ENCODE results near the gene PLK3. TPM values are rescaled to one million over a fixed set of nuclear protein-coding genes. Genes with fewer than 3 reads are reported as not detected.
A peak's percentile ranks its signal among the peaks of the same experiment; 100 is the strongest.

The PLK3 gene
- total RNA-seq, 1 experiment from 2014 or later = 4.9 TPM

DNA sequence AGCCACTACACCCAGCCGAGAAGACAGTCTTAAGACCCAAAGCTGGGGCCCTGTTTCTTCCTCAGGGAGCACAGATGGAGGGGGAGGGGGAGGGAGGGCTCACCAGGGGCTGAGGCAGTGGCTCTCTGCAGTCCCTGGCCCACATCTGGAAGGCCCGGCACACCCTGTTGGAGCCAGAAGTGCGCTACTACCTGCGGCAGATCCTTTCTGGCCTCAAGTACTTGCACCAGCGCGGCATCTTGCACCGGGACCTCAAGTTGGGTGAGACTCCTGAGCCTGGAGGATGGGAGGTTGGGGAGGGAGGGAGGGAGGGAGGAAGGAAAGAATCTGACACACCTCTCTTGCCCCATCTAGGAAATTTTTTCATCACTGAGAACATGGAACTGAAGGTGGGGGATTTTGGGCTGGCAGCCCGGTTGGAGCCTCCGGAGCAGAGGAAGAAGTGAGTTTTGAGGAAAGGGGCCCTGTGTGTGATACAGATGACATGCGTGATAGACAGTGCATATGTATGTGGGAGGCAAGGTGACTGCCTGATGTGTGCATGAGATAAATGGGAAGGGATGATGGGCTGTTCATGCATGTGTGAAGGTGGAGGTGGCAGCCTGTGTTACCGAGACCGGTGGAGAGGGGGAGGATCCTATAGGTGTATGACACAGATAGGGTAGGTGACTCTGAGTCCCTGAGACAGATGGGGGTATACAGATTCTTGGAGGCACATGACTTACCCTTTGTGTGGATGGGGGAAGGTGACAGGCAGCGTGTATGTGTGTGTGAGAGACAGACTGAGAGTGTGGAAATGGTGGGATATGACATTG is 1.5 kb downstream of the PLK3 start:
- peaks cover 18% of the 10 kb centered on the region for H3K36me3 ChIP-seq (replicated peaks; ENCODE audit: control insufficient read depth, insufficient read depth, low read length)

DNA sequence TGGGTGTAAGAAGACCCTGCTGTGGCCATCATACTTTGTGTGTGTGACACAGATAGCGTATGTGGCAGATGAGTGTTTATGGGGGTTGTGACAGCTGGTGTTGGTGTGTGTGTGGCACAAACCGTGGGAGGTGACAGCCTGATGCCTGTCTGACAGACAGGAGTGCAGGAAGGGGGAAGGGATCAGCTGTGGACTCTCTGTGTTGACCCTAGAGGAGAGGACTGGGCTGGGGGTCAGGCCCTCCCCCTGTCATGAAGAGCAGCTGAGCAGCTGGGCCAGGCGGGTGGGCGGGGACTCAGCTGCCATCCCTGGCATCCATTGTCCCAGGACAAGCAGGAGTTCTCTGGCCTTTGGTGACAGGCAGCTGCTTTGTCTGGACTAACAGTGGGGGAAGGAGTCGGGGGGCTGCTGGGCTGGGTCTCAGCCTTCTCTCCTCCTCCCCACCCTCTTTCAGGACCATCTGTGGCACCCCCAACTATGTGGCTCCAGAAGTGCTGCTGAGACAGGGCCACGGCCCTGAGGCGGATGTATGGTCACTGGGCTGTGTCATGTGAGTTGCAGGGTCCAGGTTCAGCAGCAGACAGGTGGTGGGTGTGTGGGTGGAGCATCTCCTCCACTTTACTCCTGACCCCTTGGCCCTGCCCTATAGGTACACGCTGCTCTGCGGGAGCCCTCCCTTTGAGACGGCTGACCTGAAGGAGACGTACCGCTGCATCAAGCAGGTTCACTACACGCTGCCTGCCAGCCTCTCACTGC is 2.3 kb downstream of the PLK3 start:
- H3K27me3 ChIP-seq (ENCODE audit: control insufficient read depth, insufficient read depth, low read length) = peaks cover 6% of the 10 kb centered on the region; the same call in 1 of the 2 replicates
- peaks cover 18% of the 10 kb centered on the region for H3K36me3 ChIP-seq (replicated peaks; ENCODE audit: control insufficient read depth, insufficient read depth, low read length)
- no peak overlapping the region for H3K4me3 ChIP-seq (ENCODE audit: insufficient read depth, low read depth, low read length)
- peak; percentile 43 for DNase-seq

More for the DNA sequence above, 1.5 kb downstream of the PLK3 start:
- H3K4me3 ChIP-seq (ENCODE audit: insufficient read depth, low read depth, low read length) = no peak overlapping the region
- H3K27me3 ChIP-seq (ENCODE audit: control insufficient read depth, insufficient read depth, low read length) = peaks cover 6% of the 10 kb centered on the region; the same call in 1 of the 2 replicates
- peak; percentile 40 for DNase-seq

DNA sequence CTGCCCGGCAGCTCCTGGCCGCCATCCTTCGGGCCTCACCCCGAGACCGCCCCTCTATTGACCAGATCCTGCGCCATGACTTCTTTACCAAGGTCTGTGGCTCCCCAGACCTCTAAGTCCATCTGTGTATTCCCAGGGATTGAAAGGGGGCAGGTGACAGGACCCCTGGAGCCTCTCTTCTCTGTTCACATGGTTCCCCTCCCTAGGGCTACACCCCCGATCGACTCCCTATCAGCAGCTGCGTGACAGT is 2.8 kb downstream of the PLK3 start:
- H3K4me3 ChIP-seq (ENCODE audit: insufficient read depth, low read depth, low read length) = no peak overlapping the region
- peaks cover 6% of the 10 kb centered on the region; the same call in 1 of the 2 replicates for H3K27me3 ChIP-seq (ENCODE audit: control insufficient read depth, insufficient read depth, low read length)
- H3K36me3 ChIP-seq (replicated peaks; ENCODE audit: control insufficient read depth, insufficient read depth, low read length) = peaks cover 18% of the 10 kb centered on the region
- DNase-seq = no peak

DNA sequence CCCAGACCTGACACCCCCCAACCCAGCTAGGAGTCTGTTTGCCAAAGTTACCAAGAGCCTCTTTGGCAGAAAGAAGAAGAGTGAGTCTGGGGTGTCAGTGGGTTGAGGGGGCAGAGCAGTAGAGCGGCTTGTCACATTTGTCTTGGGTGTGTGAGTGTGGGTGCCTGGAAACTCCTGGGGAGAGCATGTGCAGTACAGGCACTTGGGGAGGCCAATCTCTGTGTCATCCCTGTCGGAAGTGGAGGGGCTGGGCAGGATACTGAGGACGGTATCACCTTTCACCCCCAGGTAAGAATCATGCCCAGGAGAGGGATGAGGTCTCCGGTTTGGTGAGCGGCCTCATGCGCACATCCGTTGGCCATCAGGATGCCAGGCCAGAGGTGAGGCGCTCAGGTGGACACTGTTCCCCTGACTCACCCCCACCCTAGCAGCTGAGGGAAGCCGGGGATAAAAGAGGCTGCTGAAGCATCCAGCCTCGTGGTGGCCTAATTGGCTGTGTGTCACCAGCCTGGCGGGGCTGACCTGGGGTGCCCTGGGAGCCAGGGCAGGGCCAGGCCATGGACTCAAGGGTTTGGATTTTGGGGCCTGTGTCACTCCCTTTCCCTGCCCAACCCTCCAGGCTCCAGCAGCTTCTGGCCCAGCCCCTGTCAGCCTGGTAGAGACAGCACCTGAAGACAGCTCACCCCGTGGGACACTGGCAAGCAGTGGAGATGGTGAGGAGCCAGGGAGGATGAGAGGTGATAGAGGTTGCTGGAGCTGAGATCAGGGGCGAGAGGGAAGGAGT is 3.3 kb downstream of the PLK3 start:
- Histone ChIP-seq H3K36me3 (replicated peaks; ENCODE audit: control insufficient read depth, insufficient read depth, low read length) (peaks cover 18% of the 10 kb centered on the region), H3K27me3 (ENCODE audit: control insufficient read depth, insufficient read depth, low read length) (peaks cover 6% of the 10 kb centered on the region; the same call in 1 of the 2 replicates), H3K4me3 (ENCODE audit: insufficient read depth, low read depth, low read length) (no peak overlapping the region)
- peak; percentile 16 for DNase-seq

GRCh38 chr1:44805311-44806024 is 5.3 kb downstream of the PLK3 start:
- no peak overlapping the region for H3K4me3 ChIP-seq (ENCODE audit: insufficient read depth, low read depth, low read length)
- H3K36me3 ChIP-seq (replicated peaks; ENCODE audit: control insufficient read depth, insufficient read depth, low read length) = peaks cover 18% of the 10 kb centered on the region
- peak; percentile 48 for DNase-seq
- peaks cover 5% of the 10 kb centered on the region; the same call in 1 of the 2 replicates for H3K27me3 ChIP-seq (ENCODE audit: control insufficient read depth, insufficient read depth, low read length)

DNA sequence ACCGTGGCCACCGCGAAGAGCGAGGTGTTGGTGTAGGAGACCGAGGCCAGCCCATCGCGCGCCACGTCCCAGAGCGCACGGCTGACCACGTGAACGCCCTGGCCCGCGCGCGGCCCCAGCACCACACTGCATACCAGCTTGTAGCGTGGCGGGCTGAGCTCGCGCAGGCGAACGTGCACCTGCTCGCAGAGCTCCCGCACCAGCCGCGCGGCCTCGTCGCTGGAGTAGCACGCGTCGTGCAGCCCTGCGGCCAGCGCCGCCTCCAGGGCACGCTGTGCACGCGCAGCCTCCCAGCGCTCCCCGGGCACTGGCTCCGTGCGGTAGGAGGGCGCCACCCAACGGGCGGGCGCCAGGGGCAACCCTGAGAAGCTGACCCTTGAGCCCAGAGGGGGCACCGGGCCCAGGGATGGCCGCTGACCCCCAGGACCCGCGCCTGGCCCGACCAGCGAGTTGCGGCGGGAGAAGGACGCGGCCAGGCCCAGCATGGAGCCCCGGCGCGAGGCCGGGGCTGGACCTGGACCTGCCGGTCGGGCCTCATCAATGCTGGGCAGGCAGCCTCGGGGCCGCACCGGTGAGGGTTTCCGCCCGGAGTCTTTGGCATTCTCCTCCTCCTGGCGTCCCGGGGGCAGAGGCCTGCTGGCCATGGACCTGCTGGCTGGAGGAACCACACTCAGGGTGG is 6.0 kb downstream of the PLK3 start:
- peak; percentile 53 for DNase-seq
- Histone ChIP-seq H3K36me3 (replicated peaks; ENCODE audit: control insufficient read depth, insufficient read depth, low read length) (peaks cover 18% of the 10 kb centered on the region), H3K4me3 (ENCODE audit: insufficient read depth, low read depth, low read length) (no peak overlapping the region), H3K27me3 (ENCODE audit: control insufficient read depth, insufficient read depth, low read length) (no peaks in the 10 kb centered on the region)

DNA sequence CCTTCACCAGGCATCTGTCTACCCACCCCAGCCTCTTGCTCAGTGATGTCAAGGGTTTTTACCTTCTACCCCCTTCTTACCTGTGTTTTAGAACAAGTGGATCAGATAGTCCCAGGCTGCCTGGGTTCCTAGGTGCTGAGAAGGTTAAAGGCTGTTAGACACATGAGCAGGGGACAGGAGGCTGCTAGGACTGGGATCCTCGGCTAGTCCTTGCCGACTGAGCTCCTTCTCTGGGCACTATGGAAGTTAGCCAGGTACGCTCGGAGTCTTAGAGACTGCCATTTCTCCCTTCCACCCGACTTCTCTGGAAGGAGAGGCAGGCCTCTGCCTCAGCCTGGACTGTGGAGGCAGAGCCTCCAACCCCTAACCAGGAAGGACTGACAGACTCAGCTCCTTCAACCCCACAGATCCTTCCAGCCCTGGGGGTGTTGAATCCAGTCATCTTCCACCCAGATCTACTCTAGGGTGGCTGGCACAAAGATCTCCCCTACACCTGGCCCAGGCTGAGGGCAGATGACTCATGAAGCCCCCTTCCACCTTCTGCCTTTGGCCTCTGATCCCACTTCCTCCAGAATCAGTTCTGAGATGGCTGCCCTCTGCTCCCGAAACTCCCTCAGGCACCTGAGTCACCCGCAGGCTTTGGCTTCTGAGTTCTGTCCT is 6.7 kb downstream of the PLK3 start, which contains the start of gene DYNLT4:
DYNLT4 (minus strand) TSS at position 648 of the 660 bp plus-strand sequence. CDS start 683 bp downstream, outside the sequence.
- H3K36me3 ChIP-seq (replicated peaks; ENCODE audit: control insufficient read depth, insufficient read depth, low read length) = peaks cover 18% of the 10 kb centered on the region
- DNase-seq = no peak
- H3K4me3 ChIP-seq (ENCODE audit: insufficient read depth, low read depth, low read length) = no peak within 1 kb of the TSS
- no peaks in the 10 kb centered on the region for H3K27me3 ChIP-seq (ENCODE audit: control insufficient read depth, insufficient read depth, low read length)

GRCh38 chr1:44807364-44808062 is 7.3 kb downstream of the PLK3 start:
- Histone ChIP-seq H3K36me3 (replicated peaks; ENCODE audit: control insufficient read depth, insufficient read depth, low read length) (peaks cover 14% of the 10 kb centered on the region), H3K27me3 (ENCODE audit: control insufficient read depth, insufficient read depth, low read length) (no peaks in the 10 kb centered on the region; the same call in 1 of the 2 replicates), H3K4me3 (ENCODE audit: insufficient read depth, low read depth, low read length) (no peak overlapping the region)
- DNase-seq = peak; percentile 86

GRCh38 chr1:44808063-44808937 is 8.1 kb downstream of the PLK3 start, which contains the start of gene BTBD19:
TSS of gene BTBD19 (plus strand) at chr1:44808523. CDS start at chr1:44808821, 298 bp downstream.
- Histone ChIP-seq H3K4me3 (ENCODE audit: insufficient read depth, low read depth, low read length) (no peak within 1 kb of the TSS), H3K27me3 (ENCODE audit: control insufficient read depth, insufficient read depth, low read length) (no peaks in the 10 kb centered on the region; the same call in 1 of the 2 replicates)
- peak; percentile 92 for DNase-seq

GRCh38 chr1:44808938-44809917 is 9.1 kb downstream of the PLK3 start:
- no peaks in the 10 kb centered on the region; the same call in 1 of the 2 replicates for H3K27me3 ChIP-seq (ENCODE audit: control insufficient read depth, insufficient read depth, low read length)
- peaks cover 5% of the 10 kb centered on the region for H3K36me3 ChIP-seq (replicated peaks; ENCODE audit: control insufficient read depth, insufficient read depth, low read length)
- no peak overlapping the region for H3K4me3 ChIP-seq (ENCODE audit: insufficient read depth, low read depth, low read length)
- DNase-seq = peak; percentile 31

More at GRCh38 chr1:44808063-44808937, 8.1 kb downstream of the PLK3 start, which contains the start of gene BTBD19:
- peaks cover 8% of the 10 kb centered on the region for H3K36me3 ChIP-seq (replicated peaks; ENCODE audit: control insufficient read depth, insufficient read depth, low read length)

Data from H7 (cell line).